ENCODE measurements around the gene PAPPA2.

- TF ChIP-seq POLR2A (IDR thresholded peaks at IDR 0.05) = no peak
- TF ChIP-seq CTCF (IDR thresholded peaks at IDR 0.05) = no peak
- TF ChIP-seq EP300 (IDR thresholded peaks at IDR 0.05; ENCODE audit: low read depth) = no peak
- TF ChIP-seq POLR2AphosphoS5 (IDR thresholded peaks at IDR 0.05) = no peak
Observed at GRCh38 chr1:176609556-176610408, 146.8 kb downstream of the PAPPA2 start.

Measured in transverse colon (tissue), 4 donors.